Esophagus muscularis mucosa (tissue), 4 donors: ENCODE results near the gene VSNL1. TPM values are rescaled to one million over a fixed set of nuclear protein-coding genes. Genes with fewer than 3 reads are reported as not detected.

Experiments used
- DNase-seq: peaks from one replicate; pipeline ENCODE4 v3.0.0-alpha.2; 2017; ENCODE audit errors: extremely low spot score
- H3K27ac ChIP-seq, 4 donors: fragments of 200-600 bp; sonication (generic); replicated peaks in 1 of 4; 1 replicate in 3 of 4; 2 replicates in 1 of 4; pipeline ENCODE4 v1.5.1; 2016 to 2019; ENCODE audit warnings: mild to moderate bottlenecking in 1 of 4
- H3K27me3 ChIP-seq, 4 donors: fragments of 200-600 bp; sonication (generic); one replicate each; pipeline versions ENCODE4 v1.5.1 to v1.6.0; 2016 to 2019
- H3K36me3 ChIP-seq, 4 donors: fragments of 200-600 bp; sonication (generic); one replicate each; pipeline ENCODE4 v1.5.1; 2016 to 2019
- H3K4me1 ChIP-seq, 4 donors: fragments of 200-600 bp; sonication (generic); one replicate each; pipeline ENCODE4 v1.5.1; 2016 to 2019
- H3K4me3 ChIP-seq, 4 donors: fragments of 200-600 bp; sonication (generic); 1 replicate in 2 of 4; 2 replicates in 2 of 4; pipeline ENCODE4 v1.5.1; 2016 to 2019; ENCODE audit warnings: mild to moderate bottlenecking in 4 of 4, moderate library complexity in 1 of 4
- H3K9me3 ChIP-seq, 4 donors: fragments of 200-600 bp; sonication (generic); 1 replicate in 3 of 4; 2 replicates in 1 of 4; pipeline ENCODE4 v1.5.1; 2016 to 2019
- EP300 ChIP-seq: sonication (generic); formaldehyde crosslinking; IDR thresholded peaks from one replicate; pipeline ENCODE4 v1.6.1; 2017; ENCODE audit warnings: antibody characterized with exemption
- POLR2A ChIP-seq: fragments of 450-650 bp; IDR thresholded peaks from one replicate; pipeline ENCODE4 v1.6.1; 2017; ENCODE audit warnings: antibody characterized with exemption, moderate library complexity, mild to moderate bottlenecking, low read depth
- POLR2AphosphoS5 ChIP-seq, 2 donors: sonication (generic); formaldehyde crosslinking; IDR thresholded peaks; one replicate each; pipeline ENCODE4 v1.6.1; 2017; ENCODE audit warnings: antibody characterized with exemption in 2 of 2
- WGBS: methylation state at CpG from one replicate; pipeline ENCODE4 v1.1.5; 2018; 5-methylcytosine and 5-hydroxymethylcytosine counted together
- intact Hi-C: fragments of 100-400 bp; cut with DNase I; formaldehyde crosslinking; loops from one replicate; pipeline ENCODE4 v1.15.1; 2023
- total RNA-seq, 4 donors: library from RNA; depleted of rRNA; stranded (reverse); fragments of >200 nt; gene quantifications; one replicate each; pipeline versions ENCODE4 v1.1.0 to v1.2.1, GENCODE V29; 2016
- TF ChIP-seq, protein P1 (sequence below), 3 experiments: fragments of 200-600 bp in 2 of 3; fragments of 450-650 bp in 1 of 3; sonication (generic) in 2 of 3; IDR thresholded peaks; one replicate each; pipeline ENCODE4 v1.5.1; 2017 to 2019; ENCODE audit warnings: antibody characterized with exemption in 3 of 3, mild to moderate bottlenecking in 2 of 3, moderate library complexity in 1 of 3

The VSNL1 gene
- total RNA-seq, 4 donors from 2014 or later = 0.17 to 4.6 (median 2.1) TPM; not detected in 1

- TF ChIP-seq POLR2A = no peak
- TF ChIP-seq POLR2AphosphoS5 (IDR thresholded peaks at IDR 0.05) = no peak
- TF ChIP-seq, protein P1, sequence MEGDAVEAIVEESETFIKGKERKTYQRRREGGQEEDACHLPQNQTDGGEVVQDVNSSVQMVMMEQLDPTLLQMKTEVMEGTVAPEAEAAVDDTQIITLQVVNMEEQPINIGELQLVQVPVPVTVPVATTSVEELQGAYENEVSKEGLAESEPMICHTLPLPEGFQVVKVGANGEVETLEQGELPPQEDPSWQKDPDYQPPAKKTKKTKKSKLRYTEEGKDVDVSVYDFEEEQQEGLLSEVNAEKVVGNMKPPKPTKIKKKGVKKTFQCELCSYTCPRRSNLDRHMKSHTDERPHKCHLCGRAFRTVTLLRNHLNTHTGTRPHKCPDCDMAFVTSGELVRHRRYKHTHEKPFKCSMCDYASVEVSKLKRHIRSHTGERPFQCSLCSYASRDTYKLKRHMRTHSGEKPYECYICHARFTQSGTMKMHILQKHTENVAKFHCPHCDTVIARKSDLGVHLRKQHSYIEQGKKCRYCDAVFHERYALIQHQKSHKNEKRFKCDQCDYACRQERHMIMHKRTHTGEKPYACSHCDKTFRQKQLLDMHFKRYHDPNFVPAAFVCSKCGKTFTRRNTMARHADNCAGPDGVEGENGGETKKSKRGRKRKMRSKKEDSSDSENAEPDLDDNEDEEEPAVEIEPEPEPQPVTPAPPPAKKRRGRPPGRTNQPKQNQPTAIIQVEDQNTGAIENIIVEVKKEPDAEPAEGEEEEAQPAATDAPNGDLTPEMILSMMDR (IDR thresholded peaks at IDR 0.05) = no peak
- TF ChIP-seq EP300 = no peak
- Histone ChIP-seq H3K27ac (no peak overlapping the region), H3K36me3 (no peaks in the 10 kb centered on the region), H3K9me3 (no peaks in the 10 kb centered on the region), H3K4me3 (no peak overlapping the region), H3K27me3 (no peaks in the 10 kb centered on the region), H3K4me1 (peaks cover 6 to 24% (median 12%) of the 10 kb centered on the region in 4 donors)
- 77% methylated on average over 2 of the region's 2 CpGs for WGBS
- intact Hi-C loops = no loop called here
- DNase-seq = no peak
These were observed 19.7 kb upstream of the VSNL1 start for GRCh38 chr2:17520761-17521160.

GRCh38 chr2:17521621-17522020 is 18.9 kb upstream of the VSNL1 start:
- no peak for TF ChIP-seq POLR2A
- no peak for TF ChIP-seq POLR2AphosphoS5 (IDR thresholded peaks at IDR 0.05)
- TF ChIP-seq, protein P1 (IDR thresholded peaks at IDR 0.05) = no peak
- TF ChIP-seq EP300 = no peak
- Histone ChIP-seq H3K27ac (no peak overlapping the region), H3K36me3 (no peaks in the 10 kb centered on the region), H3K27me3 (no peaks in the 10 kb centered on the region), H3K4me3 (no peak overlapping the region), H3K4me1 (peaks cover 6 to 24% (median 12%) of the 10 kb centered on the region in 4 donors), H3K9me3 (no peaks in the 10 kb centered on the region)
- WGBS = 96% methylated on average over 2 of the region's 2 CpGs
- DNase-seq = no peak
- intact Hi-C loops = no loop called here

- H3K36me3 ChIP-seq = no peaks in the 10 kb centered on the region
- intact Hi-C loops = no loop called here
- no peak overlapping the region for H3K4me3 ChIP-seq
- H3K27me3 ChIP-seq = no peaks in the 10 kb centered on the region
- no peak for DNase-seq
- H3K9me3 ChIP-seq = no peaks in the 10 kb centered on the region
- no peak overlapping the region for H3K27ac ChIP-seq
- WGBS = 86% methylated on average over 6 of the region's 6 CpGs
- TF ChIP-seq POLR2AphosphoS5 (IDR thresholded peaks at IDR 0.05) (no peak), POLR2A (no peak), EP300 (no peak)
- TF ChIP-seq, protein P1 (IDR thresholded peaks at IDR 0.05) = no peak
- H3K4me1 ChIP-seq = peaks cover 6 to 24% (median 12%) of the 10 kb centered on the region in 4 donors
These were observed 18.2 kb upstream of the VSNL1 start for GRCh38 chr2:17522303-17522702.

DNA sequence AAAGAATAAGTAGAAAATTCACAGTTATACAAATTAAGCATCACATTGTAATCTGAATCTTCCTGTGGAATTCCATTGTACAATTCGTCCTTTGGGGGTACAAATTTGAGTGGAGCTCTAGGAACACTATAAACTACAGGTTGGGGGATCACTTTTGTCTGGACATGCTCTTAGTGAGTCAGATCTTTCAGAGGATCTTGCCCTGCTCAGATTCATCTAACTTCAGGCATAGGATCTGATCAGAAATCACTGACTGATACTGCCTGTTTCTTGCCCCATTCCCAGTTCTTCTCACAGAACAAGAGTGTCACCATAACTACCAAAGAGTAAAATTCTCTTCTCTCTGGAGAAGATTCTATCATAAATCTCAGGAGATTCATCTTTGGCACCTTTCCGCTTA is 10.7 kb upstream of the VSNL1 start:
- Histone ChIP-seq H3K36me3 (no peaks in the 10 kb centered on the region), H3K27me3 (no peaks in the 10 kb centered on the region), H3K4me3 (no peak overlapping the region), H3K27ac (no peak overlapping the region), H3K4me1 (no peaks in the 10 kb centered on the region), H3K9me3 (no peaks in the 10 kb centered on the region)
- WGBS = 84% methylated on average over 2 of the region's 2 CpGs
- no peak for TF ChIP-seq POLR2AphosphoS5 (IDR thresholded peaks at IDR 0.05)
- TF ChIP-seq, protein P1 (IDR thresholded peaks at IDR 0.05) = no peak
- no peak for TF ChIP-seq POLR2A
- TF ChIP-seq EP300 = no peak
- DNase-seq = no peak
- intact Hi-C loops = no loop called here

GRCh38 chr2:17533546-17533945 is 7.0 kb upstream of the VSNL1 start:
- Histone ChIP-seq H3K27me3 (no peaks in the 10 kb centered on the region), H3K36me3 (no peaks in the 10 kb centered on the region), H3K4me1 (peaks cover 0 to 7% (median 3%) of the 10 kb centered on the region in 4 donors), H3K4me3 (no peak overlapping the region), H3K27ac (no peak overlapping the region), H3K9me3 (no peaks in the 10 kb centered on the region)
- intact Hi-C loops = no loop called here
- no peak for DNase-seq
- TF ChIP-seq, protein P1 (IDR thresholded peaks at IDR 0.05) = no peak
- TF ChIP-seq POLR2AphosphoS5 (IDR thresholded peaks at IDR 0.05) (no peak), POLR2A (no peak), EP300 (no peak)
- 79% methylated on average over 2 of the region's 2 CpGs for WGBS
